Glomerular visceral epithelial cell (primary cell): Measurements from ENCODE around the gene CAPN7.
A peak's percentile ranks its signal among the peaks of the same experiment; 100 is the strongest.

Source experiments
- DNase-seq: peaks from one replicate; pipeline ENCODE4 v3.0.0-alpha.2; 2016; ENCODE audit errors: extremely low spot score

CAPN7 gene

DNA sequence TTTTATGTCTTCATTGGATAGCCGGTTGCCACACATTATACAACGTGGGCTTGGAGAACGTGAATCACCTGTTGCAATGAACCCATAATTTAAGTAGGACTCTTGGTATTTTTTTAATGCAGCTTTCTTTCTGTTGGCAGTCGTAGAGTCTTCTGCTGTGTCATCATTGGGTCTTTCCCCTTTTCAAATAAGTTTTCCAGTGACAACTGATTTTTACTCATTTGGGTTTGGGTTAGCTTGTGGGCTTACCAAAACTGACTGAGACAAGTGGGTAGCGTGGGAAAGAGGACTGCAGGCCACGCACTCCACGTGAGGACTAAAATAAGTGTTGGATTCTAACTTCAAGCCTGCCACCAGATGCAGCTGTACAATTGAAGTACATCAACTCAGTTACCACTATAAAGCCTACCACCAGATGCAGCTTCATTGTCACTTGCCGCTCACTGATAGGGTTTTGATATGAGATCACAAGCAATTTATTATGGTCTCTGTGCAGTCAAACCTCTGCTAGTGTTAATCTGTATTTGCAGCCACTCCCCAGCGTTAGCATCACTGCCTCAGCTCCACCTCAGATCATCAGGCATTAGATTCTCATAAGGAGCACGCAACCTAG is 6.4 kb upstream of the CAPN7 start:
- DNase-seq: no peak

DNA sequence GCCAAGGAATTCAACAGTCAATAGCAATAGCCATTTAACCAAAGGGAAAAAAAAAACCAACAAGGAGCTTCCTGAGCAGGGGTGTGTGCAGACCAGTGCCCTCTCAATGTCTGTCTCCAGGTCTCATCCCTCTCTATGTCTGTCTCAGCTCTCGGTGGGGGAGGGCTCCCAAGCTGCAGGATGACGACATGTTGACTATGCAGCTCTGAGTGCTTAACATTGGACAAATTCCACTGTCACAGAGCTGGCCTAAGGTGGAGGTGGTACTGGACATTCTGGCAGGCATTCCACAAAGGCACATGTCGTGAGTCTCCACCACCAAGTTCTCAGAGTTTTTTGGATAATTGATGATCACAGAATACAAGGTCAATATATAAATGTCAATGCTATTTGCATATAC is 2.0 kb upstream of the CAPN7 start:
- peak; percentile 53 for DNase-seq

DNA sequence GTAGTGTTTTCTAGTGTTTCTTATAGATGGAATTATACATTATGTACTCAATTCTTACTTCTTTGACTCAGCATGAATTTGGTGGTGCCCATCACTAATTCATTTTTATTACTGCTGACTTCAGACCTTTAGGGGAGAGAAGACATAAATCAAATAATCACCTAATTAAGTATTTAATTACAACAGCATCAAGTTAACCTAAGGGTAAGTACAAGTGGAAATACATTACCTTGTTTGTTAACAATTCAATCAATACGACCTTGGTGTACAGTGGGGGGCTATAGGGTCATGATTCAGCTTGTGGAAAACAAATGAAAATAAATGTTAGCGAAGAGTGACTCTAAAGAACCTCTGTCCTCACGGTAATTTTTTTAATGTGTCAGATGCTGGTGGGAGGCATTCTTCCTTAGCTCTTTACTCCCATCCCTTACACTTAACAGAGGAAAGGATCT is 538 bp upstream of the CAPN7 start:
- no peak for DNase-seq

DNA sequence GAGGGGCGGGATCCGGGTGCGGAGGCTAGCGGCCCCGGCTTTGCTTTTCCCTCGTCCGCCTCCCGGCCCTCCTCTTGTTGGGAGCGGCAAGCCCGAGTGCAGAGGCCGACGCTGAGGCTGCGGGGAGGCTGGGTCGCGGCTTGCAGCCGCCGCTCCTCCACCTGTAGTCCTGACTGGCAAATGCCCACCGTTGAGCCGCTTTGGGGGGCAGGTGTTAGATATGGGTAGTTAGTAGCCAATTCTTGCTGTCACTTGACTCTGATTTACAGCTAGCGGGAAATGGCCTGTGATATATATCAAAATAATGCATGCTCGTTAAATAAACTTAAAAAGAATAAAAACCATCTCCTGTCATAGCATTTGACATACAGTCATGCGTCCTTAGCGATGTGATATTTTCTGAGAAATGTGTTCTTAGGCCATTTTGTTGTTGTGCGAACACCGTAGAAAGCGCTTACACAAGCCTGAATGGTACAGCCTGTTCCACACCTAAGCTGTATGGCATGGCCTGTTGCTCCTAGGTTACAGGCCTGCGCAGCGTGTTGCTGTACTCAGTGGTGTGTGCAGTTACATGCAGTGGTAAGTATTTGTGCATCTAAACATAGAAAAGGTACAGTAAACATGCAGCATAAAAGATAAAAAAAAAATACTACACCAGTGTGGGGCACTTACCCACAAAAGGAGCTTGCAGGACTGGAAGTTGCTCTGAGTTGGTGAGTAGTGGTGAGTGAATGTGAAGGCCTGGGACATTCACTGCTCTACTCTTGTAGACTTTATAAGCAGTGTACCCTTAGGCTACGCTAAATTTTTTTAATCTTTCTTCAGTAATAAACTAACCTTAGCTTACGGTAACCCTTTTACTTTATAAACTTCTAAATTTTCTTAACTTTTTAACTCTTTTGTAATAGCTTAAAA is 873 bp downstream of the CAPN7 start:
- peak; percentile 32 for DNase-seq

DNA sequence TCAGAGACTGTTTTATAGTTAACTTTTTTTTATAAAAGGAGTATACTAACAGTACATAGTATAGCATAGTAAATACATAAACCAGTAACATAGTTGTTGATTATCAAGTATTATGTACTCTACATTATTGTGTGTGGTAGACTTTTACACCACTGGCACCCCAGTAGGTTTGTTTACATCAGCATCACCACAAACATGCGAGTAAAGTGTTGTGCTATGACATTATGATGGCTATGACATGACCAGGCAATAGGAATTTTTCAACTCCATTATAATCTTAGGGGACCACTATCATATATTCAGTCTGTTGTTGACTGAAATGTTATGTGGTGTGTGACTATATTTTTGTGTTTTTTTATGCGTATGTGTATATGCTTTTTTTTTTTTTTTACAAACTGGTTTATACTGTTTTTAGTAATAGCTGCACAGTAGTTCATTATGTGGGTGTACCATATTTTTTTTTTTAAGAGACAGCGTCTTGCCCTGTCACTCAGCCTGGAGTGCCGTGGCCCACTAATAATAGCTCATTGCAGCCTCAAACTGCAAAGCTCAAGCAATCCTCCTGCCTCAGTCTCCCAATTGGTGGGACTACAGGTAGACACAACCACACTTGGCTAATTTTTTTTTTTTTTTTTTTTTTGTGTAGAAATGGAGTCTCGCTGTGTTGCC is 1.9 kb downstream of the CAPN7 start:
- no peak for DNase-seq

DNA sequence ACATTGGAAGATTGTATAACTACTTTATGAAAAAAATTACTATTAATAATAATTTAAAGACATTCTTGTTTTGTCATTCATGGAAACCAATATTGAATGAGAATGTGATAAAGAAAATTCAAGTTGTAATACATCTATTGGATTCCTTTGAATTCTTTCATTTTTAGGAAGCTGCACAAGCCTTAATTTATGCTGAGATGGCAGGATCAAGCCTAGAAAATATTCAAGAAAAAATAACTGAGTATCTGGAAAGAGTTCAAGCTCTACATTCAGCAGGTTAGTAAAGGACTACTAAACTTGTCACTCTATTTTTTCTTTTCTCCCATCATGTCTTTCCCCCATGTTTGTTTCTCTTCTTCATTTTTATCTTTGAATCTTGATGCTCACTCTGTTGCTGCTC is 5.9 kb downstream of the CAPN7 start:
- DNase-seq: no peak

DNA sequence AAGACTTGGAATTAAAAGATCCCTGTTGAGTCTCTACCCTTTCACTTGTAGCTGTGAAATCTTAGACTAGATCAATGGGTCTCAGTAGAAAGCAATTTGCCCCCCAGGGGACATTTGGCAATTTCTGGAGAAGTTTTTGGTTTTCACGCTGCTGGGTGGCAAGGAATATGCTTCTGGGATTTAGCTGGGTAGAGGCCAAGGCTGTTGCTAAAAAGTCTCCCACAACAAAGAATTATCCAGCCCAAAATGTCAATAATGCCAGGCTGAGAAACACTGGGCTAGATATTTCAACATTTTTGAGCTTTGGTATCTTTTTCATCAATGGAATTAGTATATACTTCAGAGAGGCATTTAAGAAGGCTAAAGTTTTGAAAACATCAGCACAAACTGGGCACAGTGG is 8.7 kb downstream of the CAPN7 start:
- DNase-seq: no peak

DNA sequence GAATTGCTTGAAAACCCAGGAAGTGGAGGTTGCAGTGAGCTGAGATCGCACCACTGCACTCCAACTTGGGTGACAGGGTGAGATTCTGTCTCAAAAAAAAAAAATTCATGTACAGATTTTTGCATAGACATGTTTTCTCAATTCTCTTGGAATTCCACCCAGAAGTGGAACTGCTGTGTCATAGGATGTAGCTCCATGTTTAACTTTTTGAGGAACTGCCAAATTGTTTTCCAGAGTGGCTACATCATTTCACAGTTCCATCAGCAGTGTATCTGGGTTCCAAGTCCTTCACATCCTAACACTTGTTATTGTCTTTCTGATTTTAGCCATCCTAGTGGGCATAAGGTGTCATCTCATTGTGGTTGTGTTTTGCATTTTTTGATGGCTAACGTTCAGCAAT is 9.9 kb downstream of the CAPN7 start:
- DNase-seq: no peak

DNA sequence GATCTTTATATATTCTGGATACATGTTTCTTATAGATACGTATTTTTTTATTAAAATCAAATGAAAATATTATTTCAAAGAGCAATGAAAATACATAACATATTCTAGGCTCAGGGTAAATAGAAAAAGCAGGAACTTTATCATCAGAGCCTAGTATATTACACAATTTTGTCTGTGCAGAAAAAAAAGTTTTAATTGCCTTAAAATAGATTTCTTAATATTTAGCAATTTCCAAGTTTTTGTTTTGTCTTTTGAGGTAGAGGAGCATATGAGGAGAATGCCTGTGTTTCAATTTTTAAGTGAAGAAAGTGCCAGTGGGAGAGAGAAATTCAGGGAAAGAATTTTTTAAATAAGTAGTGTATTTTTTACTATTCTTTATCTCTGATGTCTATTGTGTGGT is 10.5 kb downstream of the CAPN7 start:
- DNase-seq: no peak

DNA sequence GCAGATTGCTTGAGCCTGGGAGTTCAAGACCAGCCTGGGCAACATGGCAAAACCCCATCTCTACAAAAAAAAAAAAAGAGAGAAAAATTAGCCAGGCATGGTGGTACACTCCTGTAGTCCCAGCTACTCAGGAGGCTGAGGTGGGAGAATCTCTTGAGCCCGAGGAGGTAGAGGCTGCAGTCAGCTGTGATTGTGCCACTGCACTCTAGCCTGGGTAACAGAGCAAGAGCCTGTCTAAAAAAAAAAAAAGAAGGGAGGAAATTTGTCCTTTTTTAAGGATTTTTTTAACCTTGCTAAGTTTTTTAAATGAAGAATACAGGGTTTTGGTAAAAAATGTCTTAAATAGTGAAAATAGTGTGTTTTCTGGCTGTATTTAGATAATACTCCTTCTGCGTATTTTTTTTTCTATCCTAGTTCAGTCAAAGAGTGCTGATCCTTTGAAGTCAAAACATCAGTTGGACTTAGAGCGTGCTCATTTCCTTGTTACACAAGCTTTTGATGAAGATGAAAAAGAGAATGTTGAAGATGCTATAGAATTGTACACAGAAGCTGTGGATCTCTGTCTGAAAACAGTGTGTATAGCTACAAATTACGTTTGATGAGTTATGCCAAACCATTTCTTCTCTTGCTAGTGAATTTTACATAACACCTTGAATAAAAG is 11.1 kb downstream of the CAPN7 start:
- DNase-seq: no peak

DNA sequence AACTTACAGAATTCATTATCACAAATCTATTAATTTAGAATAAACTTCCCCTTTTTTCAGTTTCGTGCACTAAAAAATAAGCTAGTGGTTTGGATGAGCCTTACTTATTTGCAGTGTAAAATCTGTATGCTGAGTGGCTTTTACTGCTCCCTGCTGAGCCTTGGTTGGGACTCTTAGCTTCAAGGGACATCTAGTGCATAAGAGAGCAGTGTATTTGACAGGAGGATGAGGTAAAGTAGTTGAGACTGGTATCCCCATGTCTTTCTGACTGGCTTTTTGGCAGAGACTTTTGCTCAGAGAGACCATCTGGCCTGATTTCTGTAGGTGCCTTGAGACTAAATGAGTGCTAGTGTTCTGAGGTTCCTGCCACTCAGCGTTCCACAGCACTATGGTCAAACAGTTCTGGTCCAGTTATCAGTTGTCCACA is 11.8 kb downstream of the CAPN7 start:
- no peak for DNase-seq

DNA sequence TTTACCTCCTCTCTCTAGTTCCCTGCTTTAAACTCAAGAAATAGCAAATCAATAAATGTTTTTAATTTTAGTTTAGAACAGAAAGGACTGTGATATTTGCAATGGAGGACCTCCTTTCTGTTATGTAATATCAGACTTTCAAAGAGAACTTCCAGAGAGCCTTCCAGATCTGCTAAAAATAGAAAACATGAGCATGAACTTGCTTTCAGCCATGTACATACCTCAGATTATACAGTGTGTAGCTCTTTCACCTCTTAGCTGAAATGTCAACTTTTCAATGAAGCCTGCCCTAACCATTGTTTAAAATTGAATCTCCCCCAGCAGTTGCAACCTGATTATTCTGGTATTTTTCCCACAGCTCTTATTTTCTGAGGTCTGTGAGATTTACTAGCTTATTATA is 12.6 kb downstream of the CAPN7 start:
- no peak for DNase-seq

DNA sequence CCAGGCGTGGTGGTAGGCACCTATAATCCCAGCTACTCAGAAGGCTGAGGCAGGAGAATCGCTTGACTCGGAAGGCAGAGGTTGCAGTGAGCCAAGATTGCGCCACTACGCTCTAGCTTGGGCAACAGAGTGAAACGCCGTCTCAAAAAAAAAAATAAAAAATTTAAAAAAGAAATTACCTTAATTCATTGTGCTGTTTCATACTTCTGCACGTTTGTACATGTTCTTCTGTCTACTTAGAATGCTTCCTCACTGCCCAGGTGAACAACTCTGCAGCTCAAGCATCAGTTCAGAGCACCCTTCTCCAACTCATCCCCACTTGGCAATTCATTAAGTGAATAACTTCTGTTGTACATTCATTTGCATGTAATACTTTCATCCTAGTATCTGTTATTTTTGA is 14.0 kb downstream of the CAPN7 start:
- DNase-seq: no peak

DNA sequence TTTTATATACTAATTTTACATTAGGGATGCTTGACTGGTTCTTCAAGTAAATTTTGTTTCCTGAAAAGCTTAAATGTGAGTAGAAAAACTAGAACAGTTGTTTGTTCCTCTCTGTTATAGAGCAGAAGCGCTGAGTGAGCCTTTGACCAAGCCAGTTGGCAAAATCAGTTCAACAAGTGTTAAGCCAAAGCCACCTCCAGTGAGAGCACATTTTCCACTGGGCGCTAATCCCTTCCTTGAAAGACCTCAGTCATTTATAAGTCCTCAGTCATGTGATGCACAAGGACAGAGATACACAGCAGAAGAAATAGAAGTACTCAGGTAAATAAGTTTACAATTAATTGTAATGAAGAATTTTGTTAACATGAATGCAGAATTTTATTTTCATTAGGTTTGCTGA is 14.6 kb downstream of the CAPN7 start:
- no peak for DNase-seq

DNA sequence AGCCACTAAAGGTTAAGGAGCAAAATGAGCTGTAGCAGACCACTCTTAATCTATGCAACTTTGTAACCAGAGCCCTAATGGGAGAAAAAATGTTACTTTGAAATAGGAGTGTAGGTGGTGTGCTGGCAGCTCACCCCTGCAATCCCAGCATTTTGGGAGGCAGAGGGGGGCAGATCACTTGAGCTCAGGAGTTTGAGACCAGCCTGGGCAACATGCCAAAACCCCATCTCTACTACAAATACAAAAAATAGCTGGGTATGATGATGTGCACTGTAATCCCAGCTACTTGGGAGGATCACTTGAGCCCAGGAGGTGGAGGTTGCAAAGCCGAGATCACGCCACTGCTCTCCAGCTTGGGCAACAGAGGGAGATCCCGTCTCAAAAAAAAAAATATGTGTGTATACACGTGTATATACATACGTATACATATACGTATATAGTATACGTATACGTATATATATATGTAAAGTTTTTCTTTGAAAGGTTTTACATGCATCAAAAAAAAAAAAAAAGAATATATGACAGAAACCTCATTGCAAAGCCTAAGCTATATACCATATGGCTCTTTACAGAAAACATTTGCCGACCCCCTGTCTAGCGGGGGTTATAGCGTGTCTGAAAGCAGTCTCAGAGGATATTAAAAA is 15.7 kb downstream of the CAPN7 start:
- no peak for DNase-seq

DNA sequence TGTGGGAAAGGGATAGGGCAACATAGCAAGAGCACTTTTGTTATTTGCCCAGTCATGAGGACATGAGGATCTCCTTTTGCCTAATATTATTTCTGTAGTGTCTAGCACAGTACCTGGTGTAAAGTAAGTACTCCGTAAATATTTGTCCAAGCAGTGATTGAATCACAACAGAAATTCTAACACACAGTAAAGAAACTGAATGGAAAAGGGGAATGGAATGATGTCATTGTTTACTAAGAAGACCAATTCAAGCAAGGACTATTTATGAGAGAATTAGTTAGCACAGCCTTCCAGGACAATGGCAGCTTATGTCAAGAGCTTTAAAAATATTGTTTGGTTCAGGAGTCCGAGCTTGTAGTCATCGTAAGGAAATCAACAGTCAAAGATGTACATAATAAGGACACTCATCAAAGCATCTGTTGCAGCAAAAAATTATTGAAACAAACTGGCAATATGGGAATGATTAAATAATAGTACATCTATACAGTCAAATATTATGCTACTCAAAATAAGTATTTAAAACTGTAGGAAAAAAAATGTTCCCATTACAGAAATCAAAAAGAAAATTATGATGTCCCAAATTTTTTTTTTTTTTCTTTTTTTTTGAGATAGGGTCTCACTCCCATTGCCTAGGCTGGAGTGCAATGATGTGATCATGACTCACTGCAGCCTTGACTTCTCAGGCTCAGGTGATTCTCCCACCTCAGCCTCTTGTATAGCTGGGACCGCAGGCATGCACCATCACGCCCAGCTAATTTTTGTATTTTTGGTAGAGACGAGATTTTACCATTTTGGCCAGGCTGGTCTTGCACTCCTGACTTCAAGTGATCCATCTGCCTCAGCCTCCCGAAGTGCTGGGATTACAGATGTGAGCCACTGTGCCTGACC is 17.9 kb downstream of the CAPN7 start:
- DNase-seq: no peak

DNA sequence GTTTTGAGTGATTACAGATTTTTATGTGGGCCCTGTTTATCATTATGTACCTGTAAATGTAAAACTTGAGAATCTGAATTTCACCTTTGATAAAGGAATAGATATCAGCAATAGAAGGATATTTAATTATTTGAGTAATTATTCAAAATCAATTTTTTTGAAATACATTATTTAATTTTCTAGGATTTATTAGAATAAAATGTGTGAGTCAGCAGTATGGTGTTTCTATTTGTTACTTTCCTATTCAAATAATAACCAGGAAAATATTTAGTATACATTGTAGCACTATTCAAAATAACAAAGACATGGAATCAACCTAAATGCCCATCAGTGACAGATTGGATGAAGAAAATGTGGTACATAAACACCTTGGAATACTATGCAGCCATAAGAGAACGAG is 22.1 kb downstream of the CAPN7 start:
- no peak for DNase-seq

DNA sequence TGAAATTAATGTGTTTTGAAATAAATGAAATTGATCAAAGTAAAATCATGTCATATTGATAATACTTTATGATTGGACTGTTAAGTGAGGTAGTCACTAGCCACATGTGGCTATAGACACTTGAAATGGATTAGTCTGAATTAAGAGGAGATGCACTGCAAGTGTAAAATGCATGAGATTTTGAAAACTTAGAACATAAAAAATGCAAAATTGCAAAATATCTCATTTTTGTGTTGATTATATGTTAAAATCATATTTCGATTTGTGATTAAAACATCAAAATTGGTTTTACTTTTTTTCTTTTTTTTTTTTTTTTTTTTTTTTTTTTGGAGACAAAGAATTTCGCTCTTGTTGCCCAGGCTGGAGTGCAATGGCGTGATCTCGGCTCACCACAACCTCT is 23.2 kb downstream of the CAPN7 start:
- DNase-seq: no peak

DNA sequence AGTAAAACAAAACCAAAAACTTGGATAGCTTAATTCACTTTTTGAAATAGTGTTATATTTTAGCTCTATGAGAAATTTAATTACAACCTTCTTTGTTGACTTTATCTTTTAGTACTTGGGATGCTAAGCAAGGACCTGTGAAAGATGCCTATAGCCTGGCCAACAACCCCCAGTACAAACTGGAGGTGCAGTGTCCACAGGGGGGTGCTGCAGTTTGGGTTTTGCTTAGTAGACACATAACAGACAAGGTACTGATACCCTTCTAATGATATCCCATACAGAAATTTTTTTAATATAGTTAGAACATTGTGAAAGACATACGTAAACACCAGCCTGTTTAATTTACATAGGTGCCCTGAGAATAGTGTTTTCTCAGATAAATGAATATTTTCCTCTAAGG is 35.3 kb downstream of the CAPN7 start:
- DNase-seq: peak; percentile 16

DNA sequence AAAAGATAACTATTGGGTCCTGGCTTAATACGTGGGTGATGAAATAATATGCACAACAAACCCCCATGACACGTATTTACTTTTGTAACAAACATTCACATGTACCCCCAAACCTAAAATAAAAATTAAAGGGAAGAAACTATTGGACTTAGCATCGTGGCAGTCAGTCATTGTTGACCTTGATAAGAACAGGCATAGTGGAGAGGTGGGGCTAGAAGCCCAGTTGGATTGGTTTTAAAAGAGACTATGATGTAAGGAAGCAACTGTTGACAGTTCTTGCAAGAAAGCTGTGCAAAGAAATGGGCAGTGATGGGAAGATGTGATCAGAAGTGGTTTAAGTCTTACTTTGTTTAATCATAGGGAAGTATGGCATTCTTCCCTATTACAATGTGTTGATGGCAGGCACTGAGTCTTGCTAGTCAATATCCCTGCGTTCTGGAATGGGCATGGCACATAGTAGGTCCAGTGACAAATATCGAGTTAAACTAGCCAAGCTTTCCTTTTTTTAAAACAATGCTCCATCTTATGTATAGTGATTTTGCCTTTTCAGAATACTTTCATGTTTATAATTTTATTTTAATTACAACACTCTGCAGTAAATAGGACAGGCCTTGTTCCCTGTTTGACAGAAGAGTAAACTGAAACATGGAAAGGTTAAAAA is 37.9 kb downstream of the CAPN7 start:
- no peak for DNase-seq
